Caco-2 (cell line): ENCODE results near the gene FBXL7. TPM values are rescaled to one million over a fixed set of nuclear protein-coding genes. Genes with fewer than 3 reads are reported as not detected.

ENCODE experiments used
- BruUV-seq: library from RNA; stranded (reverse); fragments of 400-500 nt; replicated peaks from 2 replicates; lab custom pipeline; 2021; lab: Mats Ljungman, UMichigan
- CTCF ChIA-PET: fragments of 300-600 bp; sonication (Branson Sonifier 250); formaldehyde crosslinking; loops from one replicate; lab custom pipeline; 2022; ENCODE audit warnings: antibody characterized with exemption; lab: Charles Lee
- POLR2A ChIA-PET: fragments of 300-600 bp; sonication (Branson Sonifier 250); formaldehyde crosslinking; loops from one replicate; lab custom pipeline; 2022; ENCODE audit warnings: antibody characterized with exemption; lab: Charles Lee
- DNase-seq, 2 experiments: peaks; one replicate each; pipeline versions ENCODE4 v3.0.0 to v3.0.0-alpha.2; 2020 to 2022
- H3K27me3 ChIP-seq: replicated peaks from 2 replicates; pipeline ENCODE4 v1.6.0; 2011; ENCODE audit warnings: low read length; ENCODE audit not compliant: control insufficient read depth, insufficient read depth
- H3K36me3 ChIP-seq: 2 replicates; pipeline ENCODE4 v1.5.1; 2011; ENCODE audit warnings: low read length; ENCODE audit not compliant: control insufficient read depth, insufficient read depth
- H3K4me1 ChIP-seq: fragments of 250-450 bp; sonication (Bioruptor Pico); 2 replicates; pipeline ENCODE4 v1.5.1; 2020; ENCODE audit warnings: mild to moderate bottlenecking
- H3K4me3 ChIP-seq: 2 replicates; pipeline ENCODE4 v1.5.1; 2011; ENCODE audit warnings: low read depth, mild to moderate bottlenecking, control low read depth, low read length
- H3K9me3 ChIP-seq: fragments of 250-450 bp; sonication (Bioruptor Pico); 2 replicates; pipeline ENCODE4 v1.5.1; 2020; ENCODE audit warnings: mild to moderate bottlenecking, moderate library complexity
- H3K27ac Mint-ChIP-seq: one replicate; pipeline ENCODE4 v1.8.0; 2022; ENCODE audit warnings: mixed read lengths; ENCODE audit not compliant: unreplicated experiment
- H3K27me3 Mint-ChIP-seq: one replicate; pipeline ENCODE4 v1.8.0; 2022; ENCODE audit warnings: mixed read lengths; ENCODE audit not compliant: insufficient read depth, unreplicated experiment
- H3K36me3 Mint-ChIP-seq: one replicate; pipeline ENCODE4 v1.8.0; 2022; ENCODE audit warnings: mild to moderate bottlenecking, mixed read lengths; ENCODE audit not compliant: insufficient read depth, unreplicated experiment
- H3K4me1 Mint-ChIP-seq: one replicate; pipeline ENCODE4 v1.8.0; 2022; ENCODE audit warnings: low read depth, mixed read lengths; ENCODE audit not compliant: unreplicated experiment
- H3K4me3 Mint-ChIP-seq: one replicate; pipeline ENCODE4 v1.8.0; 2022; ENCODE audit warnings: mild to moderate bottlenecking, moderate library complexity, mixed read lengths; ENCODE audit not compliant: unreplicated experiment
- H3K9me3 Mint-ChIP-seq: one replicate; pipeline ENCODE4 v1.8.0; 2022; ENCODE audit warnings: mixed read lengths; ENCODE audit not compliant: unreplicated experiment
- CTCF ChIP-seq, 2 experiments: fragments of 200-600 bp in 1 of 2; IDR thresholded peaks; 1 replicate in 1 of 2; 2 replicates in 1 of 2; pipeline versions ENCODE4 v1.5.1 to v1.8.0; 2011 to 2022; ENCODE audit warnings: antibody characterized with exemption in 1 of 2, control low read depth in 1 of 2, inconsistent platforms in 1 of 2, low read depth in 1 of 2, low read length in 1 of 2, mild to moderate bottlenecking in 1 of 2, moderate library complexity in 1 of 2; ENCODE audit not compliant: insufficient read depth in 1 of 2, severe bottlenecking in 1 of 2, unreplicated experiment in 1 of 2
- intact Hi-C: fragments of 100-400 bp; cut with micrococcal nuclease; formaldehyde crosslinking; loops from one replicate; pipeline ENCODE4 v1.10.0; 2022; ENCODE audit not compliant: unreplicated experiment
- total RNA-seq: library from RNA; stranded (reverse); gene quantifications from 2 replicates; pipeline ENCODE4 v1.2.3, GENCODE V29; 2022

Gene FBXL7
- total RNA-seq, 1 experiment from 2014 or later = not detected

DNA sequence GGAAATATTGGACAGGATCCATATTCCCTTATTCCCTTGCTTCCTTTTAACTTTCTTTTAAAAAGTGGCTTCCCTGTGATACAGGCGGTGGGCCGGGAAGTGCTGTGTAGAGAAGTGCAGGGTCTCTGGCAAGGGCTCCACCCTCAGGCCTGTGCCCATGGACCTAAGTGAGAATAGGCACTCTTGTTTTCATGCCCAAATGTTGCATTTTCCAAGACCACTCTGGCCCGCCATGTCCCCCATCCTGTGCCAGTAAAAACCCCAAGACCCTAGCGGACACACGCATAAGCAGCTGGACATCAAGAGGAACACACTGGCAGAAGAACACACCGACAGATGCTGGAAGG lies 193.4 kb downstream of the FBXL7 start:
- no peak overlapping the region for H3K27ac Mint-ChIP-seq

DNA sequence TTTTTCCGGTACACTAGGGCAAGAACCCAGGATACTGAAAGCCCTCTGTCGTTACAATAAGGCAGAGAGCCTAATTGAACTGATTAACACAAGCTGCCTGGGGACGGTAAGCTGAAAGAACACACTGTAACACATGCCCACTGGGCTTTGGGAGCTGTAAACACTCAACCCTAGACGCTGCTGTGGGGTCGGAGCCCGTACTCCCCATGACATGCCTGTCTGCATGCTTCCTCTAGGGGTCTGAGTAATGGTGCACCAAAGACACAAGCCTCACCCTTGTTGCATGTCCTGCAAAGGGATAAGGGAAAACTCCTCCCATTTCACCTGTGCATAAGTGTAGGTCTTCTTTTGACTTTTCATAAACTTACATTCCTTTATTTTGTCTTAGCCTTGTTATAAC lies 194.0 kb downstream of the FBXL7 start:
- H3K27me3 Mint-ChIP-seq = peaks cover 18% of the 10 kb centered on the region
- no peak for TF ChIP-seq CTCF (IDR thresholded peaks at IDR 0.05; ENCODE audit: insufficient read depth in 1 of 2, low read depth in 1 of 2, low read length in 1 of 2, severe bottlenecking in 1 of 2, unreplicated experiment in 1 of 2)
- no peaks in the 10 kb centered on the region for H3K9me3 ChIP-seq
- no peaks in the 10 kb centered on the region for H3K36me3 Mint-ChIP-seq
- no peak overlapping the region for H3K27ac Mint-ChIP-seq
- POLR2A ChIA-PET = no interaction called here
- H3K4me3 Mint-ChIP-seq = no peak overlapping the region
- BruUV-seq = no TSS peak
- H3K9me3 Mint-ChIP-seq = no peaks in the 10 kb centered on the region
- no peak for DNase-seq
- no peaks in the 10 kb centered on the region for H3K36me3 ChIP-seq
- no peaks in the 10 kb centered on the region for H3K4me1 Mint-ChIP-seq
- intact Hi-C loops = no loop called here
- CTCF ChIA-PET = interaction anchor here (0.6 kb wide), 1 partner anchor 845 kb away, joined by 3 read pairs; no protein-coding TSS in a partner anchor
- no peaks in the 10 kb centered on the region for H3K4me1 ChIP-seq
- H3K27me3 ChIP-seq = no peaks in the 10 kb centered on the region
- H3K4me3 ChIP-seq = no peak overlapping the region

More for the DNA sequence above, 193.4 kb downstream of the FBXL7 start:
- Mint-ChIP-seq H3K36me3 (no peaks in the 10 kb centered on the region), H3K9me3 (no peaks in the 10 kb centered on the region), H3K27me3 (peaks cover 16% of the 10 kb centered on the region), H3K4me1 (no peaks in the 10 kb centered on the region), H3K4me3 (no peak overlapping the region)
- Histone ChIP-seq H3K27me3 (no peaks in the 10 kb centered on the region), H3K4me1 (no peaks in the 10 kb centered on the region), H3K36me3 (no peaks in the 10 kb centered on the region), H3K4me3 (no peak overlapping the region), H3K9me3 (no peaks in the 10 kb centered on the region)
- no peak for TF ChIP-seq CTCF (IDR thresholded peaks at IDR 0.05; ENCODE audit: insufficient read depth in 1 of 2, low read depth in 1 of 2, low read length in 1 of 2, severe bottlenecking in 1 of 2, unreplicated experiment in 1 of 2)
- no TSS peak for BruUV-seq
- intact Hi-C loops = no loop called here
- no peak for DNase-seq
- POLR2A ChIA-PET = no interaction called here
- CTCF ChIA-PET = no interaction called here

DNA sequence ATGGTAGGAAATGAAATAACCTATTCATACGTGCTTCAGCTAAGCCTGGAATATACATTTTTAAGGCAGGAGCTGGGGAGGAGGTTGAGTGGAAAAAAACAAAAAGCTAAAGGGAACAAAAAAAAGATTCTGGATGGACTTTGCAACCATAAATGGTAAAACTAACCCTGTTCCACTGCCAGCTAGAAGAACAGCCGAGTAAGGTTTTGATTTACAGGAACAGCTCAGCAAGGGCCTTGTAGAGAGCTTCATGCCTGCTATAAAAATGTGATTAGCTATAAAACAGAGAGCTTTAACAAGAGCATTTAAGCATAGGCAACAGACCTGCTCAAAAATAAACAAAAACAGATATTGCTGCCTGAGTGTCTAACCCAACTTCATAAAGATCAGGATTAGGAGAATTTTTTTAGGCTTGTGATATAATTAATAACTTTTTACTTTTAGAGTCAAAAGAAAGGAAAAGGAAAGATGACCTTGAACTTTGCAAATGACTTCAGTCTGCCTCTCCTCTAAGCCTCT lies 194.8 kb downstream of the FBXL7 start:
- H3K4me1 ChIP-seq = no peaks in the 10 kb centered on the region
- no peak overlapping the region for H3K4me3 ChIP-seq
- H3K36me3 Mint-ChIP-seq = no peaks in the 10 kb centered on the region
- no TSS peak for BruUV-seq
- DNase-seq = no peak
- peaks cover 22% of the 10 kb centered on the region for H3K27me3 Mint-ChIP-seq
- no peaks in the 10 kb centered on the region for H3K9me3 Mint-ChIP-seq
- POLR2A ChIA-PET = no interaction called here
- intact Hi-C loops = no loop called here
- H3K27ac Mint-ChIP-seq = no peak overlapping the region
- H3K36me3 ChIP-seq = no peaks in the 10 kb centered on the region
- TF ChIP-seq CTCF (IDR thresholded peaks at IDR 0.05; ENCODE audit: insufficient read depth in 1 of 2, low read depth in 1 of 2, low read length in 1 of 2, severe bottlenecking in 1 of 2, unreplicated experiment in 1 of 2) = no peak
- no peaks in the 10 kb centered on the region for H3K9me3 ChIP-seq
- H3K4me1 Mint-ChIP-seq = no peaks in the 10 kb centered on the region
- H3K4me3 Mint-ChIP-seq = no peak overlapping the region
- no peaks in the 10 kb centered on the region for H3K27me3 ChIP-seq
- CTCF ChIA-PET = interaction anchor here (0.6 kb wide), 1 partner anchor 846 kb away, joined by 3 read pairs; no protein-coding TSS in a partner anchor
